A673 (cell line): Measurements from ENCODE around the gene ST3GAL4.
"Not testable (repeated sequence)": the region's sequence is repeated elsewhere in the genome, so short reads cannot be mapped to it uniquely, and the experiment has no call there.

Experiments used
- EZH2 ChIP-seq: fragments of 200-600 bp; sonication (generic); IDR thresholded peaks from 2 replicates; pipeline ENCODE4 v1.6.1; 2017; ENCODE audit warnings: borderline replicate concordance, low read depth, mild to moderate bottlenecking, mixed read lengths, antibody characterized with exemption, low read length; ENCODE audit not compliant: poor library complexity, severe bottlenecking
- TF ChIP-seq, protein P1 (sequence below): fragments of 300-800, 200-600 bp; sonication (generic); conservative IDR thresholded peaks from 2 replicates; pipeline ENCODE4 v1.5.1; 2017; ENCODE audit warnings: low read depth, mild to moderate bottlenecking, antibody characterized with exemption, low read length, moderate library complexity, mixed read lengths

DNA sequence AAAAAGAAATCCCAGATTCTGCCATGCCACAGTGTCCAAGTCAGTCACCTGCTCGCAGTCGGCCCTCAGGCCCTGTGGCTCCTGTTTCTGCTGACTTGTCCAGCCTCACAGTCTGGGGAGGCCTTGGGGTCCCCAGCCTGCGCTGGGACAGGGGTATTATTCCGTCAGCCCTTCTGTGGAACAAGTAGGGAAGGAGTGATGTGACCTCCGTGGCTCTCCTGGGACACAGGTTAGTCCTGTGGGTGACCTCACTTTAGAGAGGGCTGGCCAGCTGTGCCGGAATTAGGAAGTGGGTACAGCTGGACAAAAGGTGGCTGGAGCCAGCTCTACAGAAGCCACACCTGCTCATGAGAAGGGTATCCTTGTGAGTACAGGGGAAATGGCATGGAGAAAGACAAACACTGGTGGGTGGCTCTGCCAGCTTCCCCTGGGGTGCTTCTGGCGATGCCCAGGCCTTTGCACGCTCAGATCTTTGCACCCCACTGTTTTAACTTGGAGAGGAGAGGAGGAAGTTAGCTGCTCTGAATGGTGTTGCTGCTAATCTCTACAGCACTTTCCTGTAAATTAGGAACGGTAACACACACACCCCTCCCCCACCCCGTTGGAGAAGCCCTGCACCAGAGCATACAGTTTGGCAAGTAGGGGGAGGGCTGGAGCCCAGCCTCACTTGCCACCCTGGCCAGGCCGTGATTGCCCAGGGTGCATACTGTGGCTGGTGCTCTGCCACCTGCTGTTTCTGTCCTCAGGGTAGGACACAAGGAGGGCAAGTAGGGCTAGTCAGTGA is 13.0 kb downstream of the ST3GAL4 start:
- not testable (repeated sequence) for TF ChIP-seq EZH2
- TF ChIP-seq, protein P1, sequence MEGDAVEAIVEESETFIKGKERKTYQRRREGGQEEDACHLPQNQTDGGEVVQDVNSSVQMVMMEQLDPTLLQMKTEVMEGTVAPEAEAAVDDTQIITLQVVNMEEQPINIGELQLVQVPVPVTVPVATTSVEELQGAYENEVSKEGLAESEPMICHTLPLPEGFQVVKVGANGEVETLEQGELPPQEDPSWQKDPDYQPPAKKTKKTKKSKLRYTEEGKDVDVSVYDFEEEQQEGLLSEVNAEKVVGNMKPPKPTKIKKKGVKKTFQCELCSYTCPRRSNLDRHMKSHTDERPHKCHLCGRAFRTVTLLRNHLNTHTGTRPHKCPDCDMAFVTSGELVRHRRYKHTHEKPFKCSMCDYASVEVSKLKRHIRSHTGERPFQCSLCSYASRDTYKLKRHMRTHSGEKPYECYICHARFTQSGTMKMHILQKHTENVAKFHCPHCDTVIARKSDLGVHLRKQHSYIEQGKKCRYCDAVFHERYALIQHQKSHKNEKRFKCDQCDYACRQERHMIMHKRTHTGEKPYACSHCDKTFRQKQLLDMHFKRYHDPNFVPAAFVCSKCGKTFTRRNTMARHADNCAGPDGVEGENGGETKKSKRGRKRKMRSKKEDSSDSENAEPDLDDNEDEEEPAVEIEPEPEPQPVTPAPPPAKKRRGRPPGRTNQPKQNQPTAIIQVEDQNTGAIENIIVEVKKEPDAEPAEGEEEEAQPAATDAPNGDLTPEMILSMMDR = not testable (repeated sequence)
